ENCODE data around the gene PAX6.

DNA sequence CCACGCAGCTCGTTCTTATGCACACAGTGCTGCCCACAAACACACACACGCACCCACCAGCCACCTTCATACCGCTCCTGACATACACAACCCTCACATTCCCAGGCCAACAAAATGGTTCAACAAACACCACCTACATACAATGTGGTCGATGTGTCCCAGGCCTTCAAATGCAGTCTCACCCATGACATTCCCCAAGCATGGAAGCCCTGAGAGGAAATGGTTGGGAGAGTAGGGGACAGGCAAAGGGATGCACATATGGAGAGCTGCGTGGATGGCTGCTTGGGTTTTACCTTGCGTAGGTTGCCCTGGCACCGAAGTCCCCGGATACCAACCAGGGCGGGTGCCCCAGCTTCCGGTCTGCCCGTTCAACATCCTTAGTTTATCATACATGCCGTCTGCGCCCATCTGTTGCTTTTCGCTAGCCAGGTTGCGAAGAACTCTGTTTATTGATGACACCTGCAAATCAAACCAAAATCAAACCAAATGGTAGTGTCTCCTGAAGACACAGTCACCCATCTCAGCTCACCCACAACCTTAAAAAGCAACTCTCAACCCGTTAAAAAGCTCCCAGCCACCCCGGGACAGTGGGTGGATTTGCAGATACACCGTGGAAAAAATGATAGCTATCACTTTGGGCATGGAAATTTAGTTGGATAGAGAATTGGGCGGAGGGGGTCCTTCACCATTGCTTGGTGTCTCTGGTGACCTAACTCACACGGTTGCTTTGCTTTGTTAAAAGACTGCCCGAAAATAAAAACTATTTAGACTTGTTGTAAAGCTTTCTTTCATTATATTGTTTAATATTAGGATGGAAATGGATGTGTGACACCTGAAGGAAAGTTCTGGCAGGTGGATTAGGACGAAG, 10.5 kb downstream of the PAX6 start:
- TF ChIP-seq EZH2phosphoT487 (IDR thresholded peaks at IDR 0.05; ENCODE audit: borderline replicate concordance, low read length) (no peak), EZH2 (IDR thresholded peaks at IDR 0.05; ENCODE audit: low read length, unreplicated experiment) (no peak)
- TF ChIP-seq, protein P1, sequence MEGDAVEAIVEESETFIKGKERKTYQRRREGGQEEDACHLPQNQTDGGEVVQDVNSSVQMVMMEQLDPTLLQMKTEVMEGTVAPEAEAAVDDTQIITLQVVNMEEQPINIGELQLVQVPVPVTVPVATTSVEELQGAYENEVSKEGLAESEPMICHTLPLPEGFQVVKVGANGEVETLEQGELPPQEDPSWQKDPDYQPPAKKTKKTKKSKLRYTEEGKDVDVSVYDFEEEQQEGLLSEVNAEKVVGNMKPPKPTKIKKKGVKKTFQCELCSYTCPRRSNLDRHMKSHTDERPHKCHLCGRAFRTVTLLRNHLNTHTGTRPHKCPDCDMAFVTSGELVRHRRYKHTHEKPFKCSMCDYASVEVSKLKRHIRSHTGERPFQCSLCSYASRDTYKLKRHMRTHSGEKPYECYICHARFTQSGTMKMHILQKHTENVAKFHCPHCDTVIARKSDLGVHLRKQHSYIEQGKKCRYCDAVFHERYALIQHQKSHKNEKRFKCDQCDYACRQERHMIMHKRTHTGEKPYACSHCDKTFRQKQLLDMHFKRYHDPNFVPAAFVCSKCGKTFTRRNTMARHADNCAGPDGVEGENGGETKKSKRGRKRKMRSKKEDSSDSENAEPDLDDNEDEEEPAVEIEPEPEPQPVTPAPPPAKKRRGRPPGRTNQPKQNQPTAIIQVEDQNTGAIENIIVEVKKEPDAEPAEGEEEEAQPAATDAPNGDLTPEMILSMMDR (conservative IDR thresholded peaks at IDR 0.05; ENCODE audit: low read depth, low read length) = no peak
